ENCODE measurements around the gene SFTA2. TPM values are rescaled to one million over a fixed set of nuclear protein-coding genes. Genes with fewer than 3 reads are reported as not detected.

SFTA2 gene
- total RNA-seq, 1 experiment from 2014 or later, result not detected

GRCh38 chr6:30935018-30935417, 3.0 kb upstream of the SFTA2 start:
- Histone ChIP-seq H3K4me3 (ENCODE audit: low read depth, low read length, poor library complexity, severe bottlenecking) (no peak overlapping the region), H3K4me1 (ENCODE audit: insufficient read depth, low read length, poor library complexity, severe bottlenecking) (peaks cover 8% of the 10 kb centered on the region), H3K27ac (ENCODE audit: low read depth, low read length, poor library complexity, severe bottlenecking) (no peak overlapping the region), H3K9me3 (ENCODE audit: low read depth, low read length, poor library complexity, severe bottlenecking) (no peaks in the 10 kb centered on the region), H3K36me3 (ENCODE audit: insufficient read depth, low read length, poor library complexity, severe bottlenecking) (no peaks in the 10 kb centered on the region), H3K27me3 (replicated peaks; ENCODE audit: insufficient read depth, low read depth, low read length, poor library complexity) (no peaks in the 10 kb centered on the region)
- intact Hi-C loops (cut with micrococcal nuclease; ENCODE audit: unreplicated experiment), result no loop called here
- no TSS peak for BruUV-seq (replicated peaks)
- TF ChIP-seq, protein P1, sequence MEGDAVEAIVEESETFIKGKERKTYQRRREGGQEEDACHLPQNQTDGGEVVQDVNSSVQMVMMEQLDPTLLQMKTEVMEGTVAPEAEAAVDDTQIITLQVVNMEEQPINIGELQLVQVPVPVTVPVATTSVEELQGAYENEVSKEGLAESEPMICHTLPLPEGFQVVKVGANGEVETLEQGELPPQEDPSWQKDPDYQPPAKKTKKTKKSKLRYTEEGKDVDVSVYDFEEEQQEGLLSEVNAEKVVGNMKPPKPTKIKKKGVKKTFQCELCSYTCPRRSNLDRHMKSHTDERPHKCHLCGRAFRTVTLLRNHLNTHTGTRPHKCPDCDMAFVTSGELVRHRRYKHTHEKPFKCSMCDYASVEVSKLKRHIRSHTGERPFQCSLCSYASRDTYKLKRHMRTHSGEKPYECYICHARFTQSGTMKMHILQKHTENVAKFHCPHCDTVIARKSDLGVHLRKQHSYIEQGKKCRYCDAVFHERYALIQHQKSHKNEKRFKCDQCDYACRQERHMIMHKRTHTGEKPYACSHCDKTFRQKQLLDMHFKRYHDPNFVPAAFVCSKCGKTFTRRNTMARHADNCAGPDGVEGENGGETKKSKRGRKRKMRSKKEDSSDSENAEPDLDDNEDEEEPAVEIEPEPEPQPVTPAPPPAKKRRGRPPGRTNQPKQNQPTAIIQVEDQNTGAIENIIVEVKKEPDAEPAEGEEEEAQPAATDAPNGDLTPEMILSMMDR (conservative IDR thresholded peaks at IDR 0.05; ENCODE audit: low read depth, low read length), result no peak
- TF ChIP-seq EZH2 (IDR thresholded peaks at IDR 0.05; ENCODE audit: borderline replicate concordance, low read depth, low read length, poor library complexity, severe bottlenecking), result no peak
- peak; percentile 30 for DNase-seq (ENCODE audit: low spot score)
- ChIA-PET POLR2A (ENCODE audit: low non-redundant PET) (no interaction called here), CTCF (no interaction called here)

GRCh38 chr6:30932665-30933365, 845 bp upstream of the SFTA2 start:
- Histone ChIP-seq H3K9me3 (ENCODE audit: low read depth, low read length, poor library complexity, severe bottlenecking) (no peaks in the 10 kb centered on the region), H3K27ac (ENCODE audit: low read depth, low read length, poor library complexity, severe bottlenecking) (no peak overlapping the region), H3K27me3 (replicated peaks; ENCODE audit: insufficient read depth, low read depth, low read length, poor library complexity) (no peaks in the 10 kb centered on the region), H3K36me3 (ENCODE audit: insufficient read depth, low read length, poor library complexity, severe bottlenecking) (no peaks in the 10 kb centered on the region), H3K4me1 (ENCODE audit: insufficient read depth, low read length, poor library complexity, severe bottlenecking) (peaks cover 5% of the 10 kb centered on the region), H3K4me3 (ENCODE audit: low read depth, low read length, poor library complexity, severe bottlenecking) (no peak overlapping the region)
- DNase-seq (ENCODE audit: low spot score), result no peak
- CTCF ChIA-PET, result no interaction called here
- TF ChIP-seq EZH2 (IDR thresholded peaks at IDR 0.05; ENCODE audit: borderline replicate concordance, low read depth, low read length, poor library complexity, severe bottlenecking), result no peak
- TF ChIP-seq, protein P1 (conservative IDR thresholded peaks at IDR 0.05; ENCODE audit: low read depth, low read length), result no peak
- BruUV-seq (replicated peaks), result no TSS peak
- intact Hi-C loops (cut with micrococcal nuclease; ENCODE audit: unreplicated experiment), result no loop called here
- POLR2A ChIA-PET (ENCODE audit: low non-redundant PET), result no interaction called here

DNA sequence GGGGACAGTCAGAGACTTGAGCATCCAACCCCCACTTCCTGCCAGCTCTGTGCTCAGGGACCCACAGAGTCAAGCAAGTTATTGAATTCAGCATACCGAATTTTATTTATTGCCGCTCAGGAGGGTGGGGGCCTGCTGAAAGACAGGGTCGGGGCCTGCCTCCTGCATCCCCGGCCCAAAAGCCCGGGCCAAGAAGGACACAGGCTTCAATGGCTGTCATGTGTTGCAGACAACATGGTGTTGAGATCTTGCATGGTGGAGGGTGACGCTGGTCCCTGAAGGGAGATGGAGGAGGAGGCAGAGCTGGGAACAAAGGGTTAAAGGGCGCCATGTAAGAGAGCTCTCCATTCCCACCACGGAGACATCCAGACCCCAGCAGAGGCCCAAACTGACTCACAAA, 698 bp downstream of the SFTA2 start:
- Histone ChIP-seq H3K4me3 (ENCODE audit: low read depth, low read length, poor library complexity, severe bottlenecking) (no peak overlapping the region), H3K27me3 (replicated peaks; ENCODE audit: insufficient read depth, low read depth, low read length, poor library complexity) (no peaks in the 10 kb centered on the region), H3K36me3 (ENCODE audit: insufficient read depth, low read length, poor library complexity, severe bottlenecking) (peaks cover 6% of the 10 kb centered on the region), H3K4me1 (ENCODE audit: insufficient read depth, low read length, poor library complexity, severe bottlenecking) (peaks cover 5% of the 10 kb centered on the region), H3K27ac (ENCODE audit: low read depth, low read length, poor library complexity, severe bottlenecking) (no peak overlapping the region), H3K9me3 (ENCODE audit: low read depth, low read length, poor library complexity, severe bottlenecking) (no peaks in the 10 kb centered on the region)
- BruUV-seq (replicated peaks), result no TSS peak
- TF ChIP-seq, protein P1 (conservative IDR thresholded peaks at IDR 0.05; ENCODE audit: low read depth, low read length), result no peak
- TF ChIP-seq EZH2 (IDR thresholded peaks at IDR 0.05; ENCODE audit: borderline replicate concordance, low read depth, low read length, poor library complexity, severe bottlenecking), result no peak
- no peak for DNase-seq (ENCODE audit: low spot score)
- POLR2A ChIA-PET (ENCODE audit: low non-redundant PET), result no interaction called here
- intact Hi-C loops (cut with micrococcal nuclease; ENCODE audit: unreplicated experiment), result no loop called here
- CTCF ChIA-PET, result no interaction called here

Measured in A673 (cell line).